ENCODE results near the gene SHC1. TPM values are rescaled to one million over a fixed set of nuclear protein-coding genes. Genes with fewer than 3 reads are reported as not detected.

Gene SHC1
- total RNA-seq (2014; rRNA removed; shearing (Covaris generic)) (196 and 211 TPM in 2 replicates), polyA plus RNA-seq (2016; fragmentation: Nextera tagmentation; extraction: Ambion mirVana) (108 and 117 TPM in 2 replicates)
- long read RNA-seq, transcript SHC1-210 (12 exons, 3,481 nt): major isoform, 9 of 37 reads
- long read RNA-seq, partial matches to known transcripts: 1 of 37 reads
- long read RNA-seq, other reads (novel, unspliced or antisense): 20 of 37 reads

- DNase-seq (ENCODE audit: low spot score) (peak; percentile 97), ATAC-seq (peak; percentile 57)
- Mint-ChIP-seq H3K4me1 (peaks cover 36% of the 10 kb centered on the region), H3K27ac (peak within 1 kb of the TSS; percentile 88), H3K4me3 (no peak within 1 kb of the TSS), H3K36me3 (ENCODE audit: low read depth) (peaks cover 40% of the 10 kb centered on the region), H3K27me3 (ENCODE audit: insufficient read depth, low read depth, poor library complexity) (peaks cover 14% of the 10 kb centered on the region), H3K9me3 (peaks cover 3% of the 10 kb centered on the region; the same call in 1 of the 3 replicates)
- peak within 1 kb of the TSS; percentile 82 for H3K4me3 ChIP-seq
- TF ChIP-seq CTCF (conservative IDR thresholded peaks at IDR 0.05; ENCODE audit: low read depth in 2 of 2) (no peak), POLR2AphosphoS5 (IDR thresholded peaks at IDR 0.05; ENCODE audit: low read depth) (peak; percentile 97), ETS1 (IDR thresholded peaks at IDR 0.05) (peak; percentile 70), ZNF114 (CRISPR knock-in tag; IDR thresholded peaks at IDR 0.05) (no peak), ZNF462 (CRISPR knock-in tag; IDR thresholded peaks at IDR 0.05) (no peak), EZH2phosphoT487 (IDR thresholded peaks at IDR 0.05; ENCODE audit: unreplicated experiment) (no peak)
- peak within 1 kb of the TSS; percentile 97 for H3K27ac ChIP-seq (ENCODE audit: low read depth)
- peaks cover 16% of the 10 kb centered on the region for H3K4me1 ChIP-seq (ENCODE audit: insufficient read depth)
- H3K4me2 ChIP-seq: peak within 1 kb of the TSS; percentile 90
- no peak within 1 kb of the TSS for H2AFZ ChIP-seq
- H3K27me3 ChIP-seq (ENCODE audit: insufficient read depth): no peaks in the 10 kb centered on the region
- H3K79me2 ChIP-seq (replicated peaks; ENCODE audit: insufficient read depth): peaks cover 51% of the 10 kb centered on the region
- H3K36me3 ChIP-seq (ENCODE audit: insufficient read depth): peaks cover 18% of the 10 kb centered on the region
- H3F3A ChIP-seq (replicated peaks; ENCODE audit: low read depth): peaks cover 25% of the 10 kb centered on the region
- H3K9me2 ChIP-seq (ENCODE audit: insufficient read depth): no peaks in the 10 kb centered on the region
- H4K20me1 ChIP-seq (replicated peaks; ENCODE audit: insufficient read depth): peaks cover 15% of the 10 kb centered on the region
Measured at GRCh38 chr1:154970631-154971340, at the start of gene SHC1. TSS of gene SHC1 (minus strand) at chr1:154970747. CDS start at chr1:154970526, 221 bp downstream.
